Uterus (tissue), 4 donors: Measurements from ENCODE around the gene TMEM74B. TPM values are rescaled to one million over a fixed set of nuclear protein-coding genes. Genes with fewer than 3 reads are reported as not detected.

Source experiments
- DNase-seq, 2 donors: peaks; one replicate each; pipeline ENCODE4 v3.0.0-alpha.2; 2019 to 2020
- H3K27ac ChIP-seq, 2 donors: fragments of 200-600 bp; sonication (generic); 1 replicate in 1 of 2; 2 replicates in 1 of 2; pipeline ENCODE4 v1.5.1; 2016 to 2018
- H3K27me3 ChIP-seq, 2 donors: fragments of 200-600 bp; sonication (generic); one replicate each; pipeline ENCODE4 v1.5.1; 2018 to 2019; ENCODE audit warnings: control low read depth in 1 of 2
- H3K36me3 ChIP-seq, 2 donors: fragments of 200-600 bp; sonication (generic); one replicate each; pipeline ENCODE4 v1.5.1; 2019; ENCODE audit warnings: control low read depth in 1 of 2
- H3K4me1 ChIP-seq, 2 donors: fragments of 200-600 bp; sonication (generic); one replicate each; pipeline ENCODE4 v1.5.1; 2018 to 2019; ENCODE audit warnings: control low read depth in 1 of 2
- H3K4me3 ChIP-seq, 2 donors: fragments of 200-600 bp; sonication (generic); 1 replicate in 1 of 2; 2 replicates in 1 of 2; pipeline ENCODE4 v1.5.1; 2018 to 2019; ENCODE audit warnings: mild to moderate bottlenecking in 1 of 2
- H3K9me3 ChIP-seq, 2 donors: fragments of 200-600 bp; sonication (generic); one replicate each; pipeline ENCODE4 v1.5.1; 2019; ENCODE audit warnings: control low read depth in 1 of 2
- POLR2A ChIP-seq, 2 donors: fragments of 450-650 bp; IDR thresholded peaks; one replicate each; pipeline ENCODE4 v1.6.1; 2016; ENCODE audit warnings: antibody characterized with exemption in 2 of 2, mild to moderate bottlenecking in 1 of 2, moderate library complexity in 1 of 2
- intact Hi-C: fragments of 100-400 bp; cut with DNase I; formaldehyde crosslinking; loops from one replicate; pipeline ENCODE4 v1.15.1; 2023; ENCODE audit warnings: low total_unique reads
- total RNA-seq, 4 donors: library from RNA; depleted of rRNA in 3 of 4; stranded (reverse); fragments of >200 nt in 3 of 4; gene quantifications; one replicate each; pipeline versions ENCODE4 v1.1.0 to v1.2.4, GENCODE V29; 2014 to 2023
- TF ChIP-seq, protein P1 (sequence below), 4 experiments: fragments of 200-600 bp in 2 of 4; fragments of 450-650 bp in 2 of 4; sonication (generic) in 2 of 4; IDR thresholded peaks; one replicate each; pipeline ENCODE4 v1.5.1; 2016 to 2019; ENCODE audit warnings: antibody characterized with exemption in 4 of 4, mild to moderate bottlenecking in 2 of 4, moderate library complexity in 1 of 4
- donor health status: DM: yes; HTN: yes; CAD: no.

The TMEM74B gene
- total RNA-seq, 4 donors from 2014 or later: 0.49 to 2.0 (median 1.9) TPM; not detected in 1

- Histone ChIP-seq H3K9me3 (no peaks in the 10 kb centered on the region), H3K4me3 (no peak overlapping the region), H3K27ac (no peak overlapping the region), H3K27me3 (no peaks in the 10 kb centered on the region), H3K4me1 (no peaks in the 10 kb centered on the region), H3K36me3 (no peaks in the 10 kb centered on the region)
- no peak for DNase-seq
- TF ChIP-seq, protein P1, sequence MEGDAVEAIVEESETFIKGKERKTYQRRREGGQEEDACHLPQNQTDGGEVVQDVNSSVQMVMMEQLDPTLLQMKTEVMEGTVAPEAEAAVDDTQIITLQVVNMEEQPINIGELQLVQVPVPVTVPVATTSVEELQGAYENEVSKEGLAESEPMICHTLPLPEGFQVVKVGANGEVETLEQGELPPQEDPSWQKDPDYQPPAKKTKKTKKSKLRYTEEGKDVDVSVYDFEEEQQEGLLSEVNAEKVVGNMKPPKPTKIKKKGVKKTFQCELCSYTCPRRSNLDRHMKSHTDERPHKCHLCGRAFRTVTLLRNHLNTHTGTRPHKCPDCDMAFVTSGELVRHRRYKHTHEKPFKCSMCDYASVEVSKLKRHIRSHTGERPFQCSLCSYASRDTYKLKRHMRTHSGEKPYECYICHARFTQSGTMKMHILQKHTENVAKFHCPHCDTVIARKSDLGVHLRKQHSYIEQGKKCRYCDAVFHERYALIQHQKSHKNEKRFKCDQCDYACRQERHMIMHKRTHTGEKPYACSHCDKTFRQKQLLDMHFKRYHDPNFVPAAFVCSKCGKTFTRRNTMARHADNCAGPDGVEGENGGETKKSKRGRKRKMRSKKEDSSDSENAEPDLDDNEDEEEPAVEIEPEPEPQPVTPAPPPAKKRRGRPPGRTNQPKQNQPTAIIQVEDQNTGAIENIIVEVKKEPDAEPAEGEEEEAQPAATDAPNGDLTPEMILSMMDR (IDR thresholded peaks at IDR 0.05): no peak
- no peak for TF ChIP-seq POLR2A (IDR thresholded peaks at IDR 0.05)
- intact Hi-C loops: no loop called here
Observed at GRCh38 chr20:1199212-1199873, 14.6 kb upstream of the TMEM74B start.

DNA sequence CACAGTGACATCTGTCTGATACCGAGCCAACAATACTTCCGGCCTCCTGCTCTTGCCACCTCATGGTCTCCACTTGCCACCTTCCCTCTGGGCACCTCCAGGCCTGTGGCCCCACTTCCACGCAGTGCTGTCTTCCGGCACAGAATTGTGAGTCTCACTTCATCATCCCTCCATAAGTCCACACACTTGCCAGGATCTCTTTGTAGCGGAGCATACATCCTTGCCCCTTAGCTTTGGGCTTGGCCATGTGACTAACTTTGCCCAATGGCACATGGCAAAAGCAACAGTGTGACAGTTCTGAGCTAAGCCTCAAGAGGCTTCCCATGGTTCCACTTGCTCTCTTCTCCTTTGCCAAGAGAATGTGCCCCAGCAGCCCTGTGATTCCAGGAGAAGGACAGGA is 14.0 kb upstream of the TMEM74B start:
- intact Hi-C loops: no loop called here
- H3K27me3 ChIP-seq: no peaks in the 10 kb centered on the region
- no peaks in the 10 kb centered on the region for H3K9me3 ChIP-seq
- no peak overlapping the region for H3K4me3 ChIP-seq
- TF ChIP-seq POLR2A (IDR thresholded peaks at IDR 0.05): no peak
- TF ChIP-seq, protein P1 (IDR thresholded peaks at IDR 0.05): no peak
- no peak for DNase-seq
- H3K27ac ChIP-seq: no peak overlapping the region
- H3K36me3 ChIP-seq: no peaks in the 10 kb centered on the region
- H3K4me1 ChIP-seq: no peaks in the 10 kb centered on the region

GRCh38 chr20:1197801-1198200 is 13.0 kb upstream of the TMEM74B start:
- intact Hi-C loops: no loop called here
- Histone ChIP-seq H3K27me3 (no peaks in the 10 kb centered on the region), H3K4me3 (no peak overlapping the region), H3K9me3 (no peaks in the 10 kb centered on the region), H3K36me3 (no peaks in the 10 kb centered on the region), H3K4me1 (no peaks in the 10 kb centered on the region), H3K27ac (no peak overlapping the region)
- TF ChIP-seq, protein P1 (IDR thresholded peaks at IDR 0.05): no peak
- no peak for TF ChIP-seq POLR2A (IDR thresholded peaks at IDR 0.05)
- DNase-seq: no peak

GRCh38 chr20:1196634-1197033 is 11.9 kb upstream of the TMEM74B start:
- TF ChIP-seq POLR2A (IDR thresholded peaks at IDR 0.05): no peak
- TF ChIP-seq, protein P1 (IDR thresholded peaks at IDR 0.05): no peak
- intact Hi-C loops: no loop called here
- H3K9me3 ChIP-seq: no peaks in the 10 kb centered on the region
- DNase-seq: no peak
- no peaks in the 10 kb centered on the region for H3K36me3 ChIP-seq
- no peak overlapping the region for H3K27ac ChIP-seq
- H3K4me3 ChIP-seq: no peak overlapping the region
- no peaks in the 10 kb centered on the region for H3K4me1 ChIP-seq
- no peaks in the 10 kb centered on the region for H3K27me3 ChIP-seq

- TF ChIP-seq, protein P1 (IDR thresholded peaks at IDR 0.05): no peak
- no peak for TF ChIP-seq POLR2A (IDR thresholded peaks at IDR 0.05)
- Histone ChIP-seq H3K9me3 (no peaks in the 10 kb centered on the region), H3K4me3 (no peak overlapping the region), H3K4me1 (no peaks in the 10 kb centered on the region), H3K36me3 (no peaks in the 10 kb centered on the region), H3K27ac (no peak overlapping the region), H3K27me3 (no peaks in the 10 kb centered on the region)
- no peak for DNase-seq
- intact Hi-C loops: no loop called here
Observed at GRCh38 chr20:1195226-1195625, 10.4 kb upstream of the TMEM74B start.
